ENCODE measurements around the gene AFM.

Gene AFM

GRCh38 chr4:73458184-73459047 lies 23.1 kb upstream of the AFM start:
- Histone ChIP-seq H3K9ac (no peak overlapping the region), H3K9me3 (no peaks in the 10 kb centered on the region), H3K4me3 (no peak overlapping the region), H3K4me2 (no peak overlapping the region), H3K36me3 (no peaks in the 10 kb centered on the region), H4K20me1 (no peaks in the 10 kb centered on the region), H3K27me3 (no peaks in the 10 kb centered on the region), H3K27ac (no peak overlapping the region), H3K4me1 (no peaks in the 10 kb centered on the region)
- TF ChIP-seq Cebpa-rat (IDR thresholded peaks at IDR 0.05): no peak

GRCh38 chr4:73459048-73459421 lies 22.5 kb upstream of the AFM start:
- H3K27ac ChIP-seq: no peak overlapping the region
- no peaks in the 10 kb centered on the region for H3K27me3 ChIP-seq
- H3K4me1 ChIP-seq: no peaks in the 10 kb centered on the region
- no peak overlapping the region for H3K4me3 ChIP-seq
- no peaks in the 10 kb centered on the region for H3K9me3 ChIP-seq
- H3K9ac ChIP-seq: no peak overlapping the region
- H3K36me3 ChIP-seq: no peaks in the 10 kb centered on the region
- H4K20me1 ChIP-seq: no peaks in the 10 kb centered on the region
- H3K4me2 ChIP-seq: no peak overlapping the region
- no peak for TF ChIP-seq Cebpa-rat (IDR thresholded peaks at IDR 0.05)

GRCh38 chr4:73460913-73461522 lies 20.5 kb upstream of the AFM start:
- no peak overlapping the region for H3K4me3 ChIP-seq
- H3K27ac ChIP-seq: no peak overlapping the region
- no peaks in the 10 kb centered on the region for H4K20me1 ChIP-seq
- no peaks in the 10 kb centered on the region for H3K4me1 ChIP-seq
- TF ChIP-seq Cebpa-rat (IDR thresholded peaks at IDR 0.05): no peak
- H3K36me3 ChIP-seq: no peaks in the 10 kb centered on the region
- no peaks in the 10 kb centered on the region for H3K9me3 ChIP-seq
- H3K4me2 ChIP-seq: no peak overlapping the region
- H3K9ac ChIP-seq: no peak overlapping the region
- no peaks in the 10 kb centered on the region for H3K27me3 ChIP-seq

GRCh38 chr4:73468170-73468569 lies 13.4 kb upstream of the AFM start:
- TF ChIP-seq Cebpa-rat (IDR thresholded peaks at IDR 0.05): no peak
- no peaks in the 10 kb centered on the region for H3K4me1 ChIP-seq
- no peaks in the 10 kb centered on the region for H3K27me3 ChIP-seq
- no peak overlapping the region for H3K4me2 ChIP-seq
- no peak overlapping the region for H3K27ac ChIP-seq
- no peak overlapping the region for H3K4me3 ChIP-seq
- no peaks in the 10 kb centered on the region for H3K36me3 ChIP-seq
- peaks cover 11% of the 10 kb centered on the region for H3K9me3 ChIP-seq
- no peak overlapping the region for H3K9ac ChIP-seq
- H4K20me1 ChIP-seq: no peaks in the 10 kb centered on the region

- peaks cover 36% of the 10 kb centered on the region for H3K9me3 ChIP-seq
- no peaks in the 10 kb centered on the region for H3K36me3 ChIP-seq
- H4K20me1 ChIP-seq: no peaks in the 10 kb centered on the region
- no peak overlapping the region for H3K4me3 ChIP-seq
- H3K4me2 ChIP-seq: no peak overlapping the region
- H3K27ac ChIP-seq: no peak overlapping the region
- no peak overlapping the region for H3K9ac ChIP-seq
- TF ChIP-seq Cebpa-rat (IDR thresholded peaks at IDR 0.05): no peak
- no peaks in the 10 kb centered on the region for H3K4me1 ChIP-seq
- H3K27me3 ChIP-seq: no peaks in the 10 kb centered on the region
Measured at GRCh38 chr4:73470728-73471127, 10.8 kb upstream of the AFM start.

- Histone ChIP-seq H3K9ac (no peak overlapping the region), H3K27ac (no peak overlapping the region), H3K4me3 (no peak overlapping the region), H4K20me1 (no peaks in the 10 kb centered on the region), H3K4me2 (no peak overlapping the region), H3K4me1 (no peaks in the 10 kb centered on the region), H3K36me3 (no peaks in the 10 kb centered on the region), H3K27me3 (no peaks in the 10 kb centered on the region), H3K9me3 (peaks cover 41% of the 10 kb centered on the region)
- no peak for TF ChIP-seq Cebpa-rat (IDR thresholded peaks at IDR 0.05)
Measured at GRCh38 chr4:73477176-73477575, 4.4 kb upstream of the AFM start.

GRCh38 chr4:73479323-73479722 lies 2.2 kb upstream of the AFM start:
- Histone ChIP-seq H3K36me3 (no peaks in the 10 kb centered on the region), H3K4me2 (no peak overlapping the region)
- no peak for TF ChIP-seq Cebpa-rat (IDR thresholded peaks at IDR 0.05)

GRCh38 chr4:73485085-73485484 lies 3.5 kb downstream of the AFM start:
- Histone ChIP-seq H3K9me3 (no peaks in the 10 kb centered on the region), H3K36me3 (no peaks in the 10 kb centered on the region), H3K4me1 (no peaks in the 10 kb centered on the region), H4K20me1 (no peaks in the 10 kb centered on the region), H3K4me3 (no peak overlapping the region), H3K27ac (no peak overlapping the region), H3K27me3 (no peaks in the 10 kb centered on the region), H3K9ac (no peak overlapping the region), H3K4me2 (no peak overlapping the region)
- TF ChIP-seq Cebpa-rat (IDR thresholded peaks at IDR 0.05): no peak

More at GRCh38 chr4:73479323-73479722, 2.2 kb upstream of the AFM start:
- Histone ChIP-seq H3K27ac (no peak overlapping the region), H3K4me1 (no peaks in the 10 kb centered on the region), H4K20me1 (no peaks in the 10 kb centered on the region), H3K9ac (no peak overlapping the region), H3K27me3 (no peaks in the 10 kb centered on the region), H3K4me3 (no peak overlapping the region), H3K9me3 (peaks cover 19% of the 10 kb centered on the region)

GRCh38 chr4:73485596-73485995 lies 4.1 kb downstream of the AFM start:
- no peaks in the 10 kb centered on the region for H3K4me1 ChIP-seq
- no peak overlapping the region for H3K4me2 ChIP-seq
- H3K4me3 ChIP-seq: no peak overlapping the region
- H3K9me3 ChIP-seq: no peaks in the 10 kb centered on the region
- no peak for TF ChIP-seq Cebpa-rat (IDR thresholded peaks at IDR 0.05)
- no peaks in the 10 kb centered on the region for H4K20me1 ChIP-seq
- no peak overlapping the region for H3K9ac ChIP-seq
- no peak overlapping the region for H3K27ac ChIP-seq
- no peaks in the 10 kb centered on the region for H3K36me3 ChIP-seq
- H3K27me3 ChIP-seq: no peaks in the 10 kb centered on the region

GRCh38 chr4:73486497-73486896 lies 5.0 kb downstream of the AFM start:
- Histone ChIP-seq H3K9ac (no peak overlapping the region), H3K27ac (no peak overlapping the region), H4K20me1 (no peaks in the 10 kb centered on the region), H3K4me1 (no peaks in the 10 kb centered on the region), H3K9me3 (no peaks in the 10 kb centered on the region), H3K4me3 (no peak overlapping the region), H3K27me3 (no peaks in the 10 kb centered on the region), H3K36me3 (no peaks in the 10 kb centered on the region), H3K4me2 (no peak overlapping the region)
- TF ChIP-seq Cebpa-rat (IDR thresholded peaks at IDR 0.05): no peak
